ENCODE data around the gene RENBP.

The RENBP gene

GRCh38 chrX:153953342-153953830, 8.9 kb upstream of the RENBP start:
- DNase-seq, result peak; percentile 40

- DNase-seq, result no peak
Measured at GRCh38 chrX:153952373-153953026, 8.1 kb upstream of the RENBP start.

GRCh38 chrX:153951683-153952372, 7.4 kb upstream of the RENBP start:
- DNase-seq, result no peak

- DNase-seq, result no peak
Measured at GRCh38 chrX:153950127-153950526, 5.7 kb upstream of the RENBP start.

- no peak for DNase-seq
Measured at GRCh38 chrX:153948847-153949805, 4.7 kb upstream of the RENBP start.

GRCh38 chrX:153948002-153948466, 3.6 kb upstream of the RENBP start:
- DNase-seq, result no peak

- peak; percentile 73 for DNase-seq
Measured at GRCh38 chrX:153947009-153947769, 2.7 kb upstream of the RENBP start.

GRCh38 chrX:153945956-153946943, 1.8 kb upstream of the RENBP start:
- no peak for DNase-seq

- no peak for DNase-seq
Measured at GRCh38 chrX:153944800-153945150, 332 bp upstream of the RENBP start.

GRCh38 chrX:153941336-153942252, 2.8 kb downstream of the RENBP start:
- no peak for DNase-seq

GRCh38 chrX:153939573-153939972, 4.9 kb downstream of the RENBP start:
- peak; percentile 51 for DNase-seq

- no peak for DNase-seq
Measured at GRCh38 chrX:153938226-153938786, 6.1 kb downstream of the RENBP start.

GRCh38 chrX:153937056-153937455, 7.4 kb downstream of the RENBP start:
- no peak for DNase-seq

GRCh38 chrX:153935326-153935851, 9.1 kb downstream of the RENBP start:
- peak; percentile 64 for DNase-seq

GRCh38 chrX:153934762-153935325, 9.6 kb downstream of the RENBP start, which contains the start of gene NAA10:
Gene NAA10 (minus strand): TSS chrX:153935037. CDS start chrX:153934904, 133 bp downstream.
- DNase-seq, result peak; percentile 80

GRCh38 chrX:153934148-153934761, 10.2 kb downstream of the RENBP start:
- no peak for DNase-seq

- no peak for DNase-seq
Measured at GRCh38 chrX:153933748-153934147, 10.7 kb downstream of the RENBP start.

- DNase-seq, result no peak
Measured at GRCh38 chrX:153932220-153932915, 12.1 kb downstream of the RENBP start.
